Sigmoid colon (tissue), 7 donors: ENCODE results near the gene COL1A1. TPM values are rescaled to one million over a fixed set of nuclear protein-coding genes. Genes with fewer than 3 reads are reported as not detected.
A peak's percentile ranks its signal among the peaks of the same experiment; 100 is the strongest.

ENCODE experiments used
- DNase-seq: peaks from one replicate; pipeline ENCODE4 v3.0.0-alpha.2; 2019
- H3K27ac ChIP-seq, 4 donors: fragments of 200-600 bp; sonication (generic); one replicate each; pipeline ENCODE4 v1.5.1; 2016 to 2019; ENCODE audit warnings: mild to moderate bottlenecking in 1 of 4
- H3K27me3 ChIP-seq, 3 donors: fragments of 200-600 bp; sonication (generic); one replicate each; pipeline ENCODE4 v1.5.1; 2019; ENCODE audit warnings: mild to moderate bottlenecking in 1 of 3
- H3K36me3 ChIP-seq, 4 donors: fragments of 200-600 bp; sonication (generic); one replicate each; pipeline ENCODE4 v1.5.1; 2016 to 2019
- H3K4me1 ChIP-seq, 4 donors: fragments of 200-600 bp; sonication (generic); one replicate each; pipeline ENCODE4 v1.5.1; 2017 to 2019
- H3K4me3 ChIP-seq, 4 donors: fragments of 200-600 bp; sonication (generic); one replicate each; pipeline ENCODE4 v1.5.1; 2017 to 2019; ENCODE audit warnings: mild to moderate bottlenecking in 2 of 4, moderate library complexity in 1 of 4
- H3K9me3 ChIP-seq, 4 donors: fragments of 200-600 bp in 3 of 4; sonication (generic) in 3 of 4; one replicate each; pipeline versions ENCODE4 v1.5.1 to v1.6.1; 2013 to 2019
- CTCF ChIP-seq, 4 experiments: fragments of 450-650 bp in 3 of 4; fragments of 200-600 bp in 1 of 4; IDR thresholded peaks; one replicate each; pipeline ENCODE4 v1.5.1; 2016 to 2019; ENCODE audit warnings: antibody characterized with exemption in 4 of 4, mild to moderate bottlenecking in 3 of 4, moderate library complexity in 2 of 4
- EP300 ChIP-seq, 4 donors: sonication (generic); formaldehyde crosslinking; IDR thresholded peaks; one replicate each; pipeline ENCODE4 v1.6.1; 2017; ENCODE audit warnings: antibody characterized with exemption in 4 of 4
- POLR2A ChIP-seq, 2 donors: fragments of 450-650 bp; IDR thresholded peaks; one replicate each; pipeline ENCODE4 v1.6.1; 2016; ENCODE audit warnings: antibody characterized with exemption in 2 of 2, mild to moderate bottlenecking in 2 of 2, moderate library complexity in 2 of 2
- POLR2AphosphoS5 ChIP-seq, 4 donors: sonication (generic); formaldehyde crosslinking; IDR thresholded peaks; one replicate each; pipeline ENCODE4 v1.6.1; 2017; ENCODE audit warnings: antibody characterized with exemption in 4 of 4
- WGBS, 2 donors: extraction: QIAGEN DNeasy Blood & Tissue Kit; methylation state at CpG; one replicate each; pipeline ENCODE4 v1.1.7; 2013; 5-methylcytosine and 5-hydroxymethylcytosine counted together
- intact Hi-C: fragments of 100-400 bp; cut with DNase I; formaldehyde crosslinking; loops from one replicate; pipeline ENCODE4 v1.15.1; 2023
- polyA plus RNA-seq, 3 donors: library from polyadenylated mRNA; stranded (reverse); fragments of 200-250 nt; gene quantifications; one replicate each; pipeline ENCODE4 v1.2.3, GENCODE V29; 2013
- total RNA-seq, 4 donors: library from RNA; depleted of rRNA; stranded (reverse); fragments of >200 nt; gene quantifications; one replicate each; pipeline ENCODE4 v1.1.0, GENCODE V29; 2016
- donor health status: healthy with polysubstance abuse.
- donor health status: Bipolar disorder and iron deficiency.
- donor health status: healthy.

Gene COL1A1
- total and polyA plus RNA-seq, 7 donors: 7.8 to 459 (median 49.2) TPM

DNA sequence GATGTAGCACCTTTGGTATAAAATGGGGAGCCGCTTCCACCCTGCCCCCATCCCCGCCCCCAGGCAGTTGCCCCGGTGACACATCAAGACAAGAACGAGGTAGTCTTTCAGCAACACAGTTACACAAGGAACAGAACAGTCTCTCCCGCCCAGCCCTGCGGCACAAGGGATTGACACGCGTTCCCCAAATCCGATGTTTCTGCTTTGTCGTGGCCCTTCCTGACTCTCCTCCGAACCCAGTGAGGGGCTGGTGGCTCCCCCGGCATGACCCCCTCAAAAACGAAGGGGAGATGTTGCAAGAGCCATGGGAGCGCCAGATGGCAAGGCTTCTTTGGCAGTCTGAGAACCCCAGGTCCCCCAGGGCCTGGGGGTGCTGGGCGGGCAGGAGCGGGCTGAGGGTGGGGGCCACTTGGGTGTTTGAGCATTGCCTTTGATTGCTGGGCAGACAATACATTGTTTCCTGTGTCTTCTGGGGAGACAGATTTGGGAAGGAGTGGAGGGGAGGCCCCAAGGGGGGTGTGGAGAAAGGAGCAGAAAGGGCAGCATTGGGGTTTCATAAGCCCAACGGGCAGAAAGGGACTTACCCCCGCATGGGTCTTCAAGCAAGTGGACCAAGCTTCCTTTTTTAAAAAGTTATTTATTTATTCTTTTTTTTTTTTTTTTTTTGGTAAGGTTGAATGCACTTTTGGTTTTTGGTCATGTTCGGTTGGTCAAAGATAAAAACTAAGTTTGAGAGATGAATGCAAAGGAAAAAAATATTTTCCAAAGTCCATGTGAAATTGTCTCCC, 16.6 kb downstream of the COL1A1 start:
- Histone ChIP-seq H3K4me1 (peaks cover 3 to 68% (median 47%) of the 10 kb centered on the region in 4 donors), H3K36me3 (peaks cover 42 to 51% (median 43%) of the 10 kb centered on the region in 4 donors), H3K27ac (peak overlapping the region; percentile 72 to 99 (median 87)), H3K27me3 (no peaks in the 10 kb centered on the region), H3K4me3 (no peak overlapping the region), H3K9me3 (no peaks in the 10 kb centered on the region)
- intact Hi-C loops: no loop called here
- WGBS, 2 donors: 62 to 82% methylated on average over 19 of the region's 19 CpGs
- DNase-seq: peak; percentile 92
- peak; percentile 30 to 71 (median 46) for TF ChIP-seq POLR2AphosphoS5 (IDR thresholded peaks at IDR 0.05)
- no peak for TF ChIP-seq EP300 (IDR thresholded peaks at IDR 0.05)

GRCh38 chr17:50184064-50184463, 17.4 kb downstream of the COL1A1 start:
- WGBS, 2 donors: 53 to 73% methylated on average over 8 of the region's 8 CpGs
- peaks cover 3 to 61% (median 44%) of the 10 kb centered on the region in 4 donors for H3K4me1 ChIP-seq

GRCh38 chr17:50183421-50183994, 17.9 kb downstream of the COL1A1 start:
- peaks cover 3 to 60% (median 46%) of the 10 kb centered on the region in 4 donors for H3K4me1 ChIP-seq
- WGBS, 2 donors: 65 to 70% methylated on average over 12 of the region's 12 CpGs
- no peak for DNase-seq
- TF ChIP-seq POLR2AphosphoS5 (IDR thresholded peaks at IDR 0.05) (peak in 1 of 4 donors; percentile 17), CTCF (IDR thresholded peaks at IDR 0.05) (no peak)
- H3K27ac ChIP-seq: peak overlapping the region; percentile 72 to 99 (median 87)
- intact Hi-C loops: no loop called here
- peaks cover 29 to 38% (median 31%) of the 10 kb centered on the region in 4 donors for H3K36me3 ChIP-seq
- no peaks in the 10 kb centered on the region for H3K9me3 ChIP-seq
- H3K27me3 ChIP-seq: no peaks in the 10 kb centered on the region
- no peak overlapping the region for H3K4me3 ChIP-seq

More at GRCh38 chr17:50184064-50184463, 17.4 kb downstream of the COL1A1 start:
- no peak for TF ChIP-seq POLR2A (IDR thresholded peaks at IDR 0.05)
- TF ChIP-seq EP300 (IDR thresholded peaks at IDR 0.05): no peak
- peak in 2 of 4 experiments; percentile 5 to 22 for TF ChIP-seq CTCF (IDR thresholded peaks at IDR 0.05)
- TF ChIP-seq POLR2AphosphoS5 (IDR thresholded peaks at IDR 0.05): no peak
- peak overlapping the region in 1 of 4 donors; percentile 6 for H3K4me3 ChIP-seq
- no peaks in the 10 kb centered on the region for H3K9me3 ChIP-seq
- H3K27me3 ChIP-seq: no peaks in the 10 kb centered on the region
- peak overlapping the region; percentile 72 to 99 (median 87) for H3K27ac ChIP-seq
- no peak for DNase-seq
- H3K36me3 ChIP-seq: peaks cover 34 to 43% (median 36%) of the 10 kb centered on the region in 4 donors
- intact Hi-C loops: no loop called here

GRCh38 chr17:50182783-50183420, 18.5 kb downstream of the COL1A1 start:
- DNase-seq: no peak
- H3K27me3 ChIP-seq: no peaks in the 10 kb centered on the region
- peaks cover 3 to 60% (median 47%) of the 10 kb centered on the region in 4 donors for H3K4me1 ChIP-seq
- H3K4me3 ChIP-seq: no peak overlapping the region
- TF ChIP-seq POLR2AphosphoS5 (IDR thresholded peaks at IDR 0.05) (no peak), EP300 (IDR thresholded peaks at IDR 0.05) (no peak)
- WGBS, 2 donors: 87 to 90% methylated on average over 18 of the region's 18 CpGs
- intact Hi-C loops: no loop called here
- H3K36me3 ChIP-seq: peaks cover 24 to 32% (median 25%) of the 10 kb centered on the region in 4 donors
- peak overlapping the region; percentile 72 to 99 (median 87) for H3K27ac ChIP-seq
- no peaks in the 10 kb centered on the region for H3K9me3 ChIP-seq

GRCh38 chr17:50181591-50182560, 19.6 kb downstream of the COL1A1 start:
- Histone ChIP-seq H3K4me1 (peaks cover 3 to 60% (median 47%) of the 10 kb centered on the region in 4 donors), H3K27me3 (no peaks in the 10 kb centered on the region), H3K9me3 (no peaks in the 10 kb centered on the region), H3K36me3 (peaks cover 13 to 21% (median 16%) of the 10 kb centered on the region in 4 donors), H3K27ac (peak overlapping the region; percentile 0 to 99 (median 88)), H3K4me3 (no peak overlapping the region)
- WGBS, 2 donors: 82 to 83% methylated on average over 12 of the region's 12 CpGs
- no peak for TF ChIP-seq EP300 (IDR thresholded peaks at IDR 0.05)
- TF ChIP-seq POLR2AphosphoS5 (IDR thresholded peaks at IDR 0.05): no peak
- no peak for TF ChIP-seq CTCF (IDR thresholded peaks at IDR 0.05)
- no peak for TF ChIP-seq POLR2A (IDR thresholded peaks at IDR 0.05)
- intact Hi-C loops: no loop called here
- no peak for DNase-seq
